ENCODE measurements around the gene TSPAN17.

DNA sequence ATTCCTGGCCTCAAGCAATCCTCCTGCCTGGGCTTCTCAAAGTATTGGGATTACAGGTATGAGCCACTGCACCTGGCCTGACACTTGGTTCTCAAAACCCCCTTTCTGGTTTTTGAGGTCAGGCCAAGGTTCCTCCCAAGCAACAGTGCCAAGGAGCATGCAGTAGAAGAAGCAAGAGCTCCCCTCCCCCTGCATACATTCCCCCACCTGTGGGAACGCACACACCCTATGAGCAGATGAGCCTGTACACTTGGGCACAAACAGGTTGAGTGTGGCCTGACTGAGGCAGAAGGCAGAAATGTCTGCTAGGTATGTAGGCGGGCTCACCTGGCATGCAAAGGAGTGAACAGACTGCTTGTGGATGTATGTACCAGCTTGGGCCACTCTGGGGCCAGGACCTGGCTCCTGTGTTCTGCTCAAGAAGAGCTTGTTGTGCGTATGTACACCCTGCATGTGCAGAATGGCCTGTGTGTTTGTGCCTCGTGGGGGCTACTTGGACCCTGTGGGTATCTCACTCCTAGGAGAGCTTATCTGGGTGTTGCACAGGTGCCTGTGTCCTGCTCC, 39.1 kb upstream of the TSPAN17 start:
- no peak for TF ChIP-seq EZH2 (IDR thresholded peaks at IDR 0.05; ENCODE audit: borderline replicate concordance, low read depth, low read length, poor library complexity, severe bottlenecking)
- TF ChIP-seq, protein P1, sequence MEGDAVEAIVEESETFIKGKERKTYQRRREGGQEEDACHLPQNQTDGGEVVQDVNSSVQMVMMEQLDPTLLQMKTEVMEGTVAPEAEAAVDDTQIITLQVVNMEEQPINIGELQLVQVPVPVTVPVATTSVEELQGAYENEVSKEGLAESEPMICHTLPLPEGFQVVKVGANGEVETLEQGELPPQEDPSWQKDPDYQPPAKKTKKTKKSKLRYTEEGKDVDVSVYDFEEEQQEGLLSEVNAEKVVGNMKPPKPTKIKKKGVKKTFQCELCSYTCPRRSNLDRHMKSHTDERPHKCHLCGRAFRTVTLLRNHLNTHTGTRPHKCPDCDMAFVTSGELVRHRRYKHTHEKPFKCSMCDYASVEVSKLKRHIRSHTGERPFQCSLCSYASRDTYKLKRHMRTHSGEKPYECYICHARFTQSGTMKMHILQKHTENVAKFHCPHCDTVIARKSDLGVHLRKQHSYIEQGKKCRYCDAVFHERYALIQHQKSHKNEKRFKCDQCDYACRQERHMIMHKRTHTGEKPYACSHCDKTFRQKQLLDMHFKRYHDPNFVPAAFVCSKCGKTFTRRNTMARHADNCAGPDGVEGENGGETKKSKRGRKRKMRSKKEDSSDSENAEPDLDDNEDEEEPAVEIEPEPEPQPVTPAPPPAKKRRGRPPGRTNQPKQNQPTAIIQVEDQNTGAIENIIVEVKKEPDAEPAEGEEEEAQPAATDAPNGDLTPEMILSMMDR (conservative IDR thresholded peaks at IDR 0.05; ENCODE audit: low read depth, low read length), result no peak

All from A673 (cell line).